ENCODE results near the gene FAM180B. TPM values are rescaled to one million over a fixed set of nuclear protein-coding genes. Genes with fewer than 3 reads are reported as not detected.
A peak's percentile ranks its signal among the peaks of the same experiment; 100 is the strongest.

FAM180B gene
- total and polyA plus RNA-seq, 10 of the 15 experiments (the other 5 are each of a cell fraction or from before 2014, with no cell fraction given): 0.04 to 0.34 TPM; not detected in 8

- WGBS (ENCODE audit: insufficient coverage, insufficient replicate concordance, low lambda C conversion rate, missing lambda C conversion rate): 1% methylated on average over 62 of the region's 86 CpGs
- Histone ChIP-seq H3K36me3 (ENCODE audit: control insufficient read depth in 2 of 2, insufficient read depth in 2 of 2, low read length in 1 of 2) (peaks cover 0 to 5% of the 10 kb centered on the region in 2 experiments; a peak in 1 of 4 replicates), H3K4me1 (ENCODE audit: control insufficient read depth, insufficient read depth, low read length) (no peaks in the 10 kb centered on the region; the same call in 1 of the 2 replicates), H3K9ac (ENCODE audit: control insufficient read depth, insufficient read depth, low read length) (peak within 1 kb of the TSS; percentile 76), H3K9me3 (replicated peaks; ENCODE audit: control insufficient read depth, insufficient read depth, low read length) (no peaks in the 10 kb centered on the region), H3K79me2 (ENCODE audit: control insufficient read depth, insufficient read depth, low read length) (peaks cover 29% of the 10 kb centered on the region), H3K4me2 (ENCODE audit: control insufficient read depth, insufficient read depth) (peak within 1 kb of the TSS; percentile 99), H4K20me1 (ENCODE audit: control insufficient read depth, insufficient read depth) (no peaks in the 10 kb centered on the region), H3K4me3 (peak within 1 kb of the TSS; percentile 94), H3K27ac (ENCODE audit: control insufficient read depth, insufficient read depth) (peak within 1 kb of the TSS; percentile 58), H3K27me3 (replicated peaks in 1 of 2; ENCODE audit: control insufficient read depth in 2 of 2, insufficient read depth in 2 of 2, low read length in 1 of 2) (no peaks in the 10 kb centered on the region), H2AFZ (ENCODE audit: control insufficient read depth, low read depth, low read length) (peak within 1 kb of the TSS; percentile 82)
- ATAC-seq (peak; percentile 97), FAIRE-seq (no peak), DNase-seq (ENCODE audit: low read depth, low spot score) (no peak)
- intact Hi-C loops (cut with micrococcal nuclease; ENCODE audit: unreplicated experiment): no loop called here
- BruUV-seq (replicated peaks): no TSS peak
- CTCF ChIA-PET: interaction anchor here (0.8 to 2.1 kb wide), 7 partner anchors 10 to 191 kb away, joined by 3 to 20 read pairs (median 4); partner anchors contain the start of gene CELF1
- POLR2A ChIA-PET: interaction anchor here (0.5 to 3.6 kb wide), 11 partner anchors 10 to 270 kb away, joined by 3 to 16 read pairs (median 4); partner anchors contain the start of genes CELF1, KBTBD4 and NDUFS3
- in situ Hi-C loops (cut with MboI): no loop called here
- RAD21 ChIA-PET (ENCODE audit: unreplicated experiment): interaction anchor here (0.6 to 2.6 kb wide), 9 partner anchors 12 to 414 kb away, joined by 3 to 8 read pairs (median 3); partner anchors contain the start of gene AGBL2
- SMC1A ChIA-PET (ENCODE audit: uncharacterized antibody, unreplicated experiment): interaction anchor here (0.7 to 2.1 kb wide), 4 partner anchors 9 to 50 kb away, joined by 3 to 6 read pairs (median 5); no protein-coding TSS in a partner anchor
- peak in 1 of 2 experiments; percentile 79; a peak in 2 of 4 replicates for TF ChIP-seq BHLHE40 (IDR thresholded peaks at IDR 0.05; ENCODE audit: borderline replicate concordance in 1 of 2, low read depth in 2 of 2, low read length in 1 of 2)
- TF ChIP-seq, protein P1, sequence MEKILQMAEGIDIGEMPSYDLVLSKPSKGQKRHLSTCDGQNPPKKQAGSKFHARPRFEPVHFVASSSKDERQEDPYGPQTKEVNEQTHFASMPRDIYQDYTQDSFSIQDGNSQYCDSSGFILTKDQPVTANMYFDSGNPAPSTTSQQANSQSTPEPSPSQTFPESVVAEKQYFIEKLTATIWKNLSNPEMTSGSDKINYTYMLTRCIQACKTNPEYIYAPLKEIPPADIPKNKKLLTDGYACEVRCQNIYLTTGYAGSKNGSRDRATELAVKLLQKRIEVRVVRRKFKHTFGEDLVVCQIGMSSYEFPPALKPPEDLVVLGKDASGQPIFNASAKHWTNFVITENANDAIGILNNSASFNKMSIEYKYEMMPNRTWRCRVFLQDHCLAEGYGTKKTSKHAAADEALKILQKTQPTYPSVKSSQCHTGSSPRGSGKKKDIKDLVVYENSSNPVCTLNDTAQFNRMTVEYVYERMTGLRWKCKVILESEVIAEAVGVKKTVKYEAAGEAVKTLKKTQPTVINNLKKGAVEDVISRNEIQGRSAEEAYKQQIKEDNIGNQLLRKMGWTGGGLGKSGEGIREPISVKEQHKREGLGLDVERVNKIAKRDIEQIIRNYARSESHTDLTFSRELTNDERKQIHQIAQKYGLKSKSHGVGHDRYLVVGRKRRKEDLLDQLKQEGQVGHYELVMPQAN (conservative IDR thresholded peaks at IDR 0.05): peak; percentile 73
- TF ChIP-seq, protein P2, sequence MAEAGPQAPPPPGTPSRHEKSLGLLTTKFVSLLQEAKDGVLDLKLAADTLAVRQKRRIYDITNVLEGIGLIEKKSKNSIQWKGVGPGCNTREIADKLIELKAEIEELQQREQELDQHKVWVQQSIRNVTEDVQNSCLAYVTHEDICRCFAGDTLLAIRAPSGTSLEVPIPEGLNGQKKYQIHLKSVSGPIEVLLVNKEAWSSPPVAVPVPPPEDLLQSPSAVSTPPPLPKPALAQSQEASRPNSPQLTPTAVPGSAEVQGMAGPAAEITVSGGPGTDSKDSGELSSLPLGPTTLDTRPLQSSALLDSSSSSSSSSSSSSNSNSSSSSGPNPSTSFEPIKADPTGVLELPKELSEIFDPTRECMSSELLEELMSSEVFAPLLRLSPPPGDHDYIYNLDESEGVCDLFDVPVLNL (IDR thresholded peaks at IDR 0.05; ENCODE audit: low read depth, low read length): 0 out of 2 replicates have a peak, but pooled peaks have one; percentile 28
- no peak for TF ChIP-seq JUNB (IDR thresholded peaks at IDR 0.05)
- no peak; the same call in 1 of the 2 replicates for TF ChIP-seq REST (IDR thresholded peaks at IDR 0.05; ENCODE audit: low read depth, low read length)
- TF ChIP-seq TAF1 (IDR thresholded peaks at IDR 0.05; ENCODE audit: borderline replicate concordance, low read depth, low read length): peak; percentile 83; the same call in 1 of the 2 replicates
- TF ChIP-seq FOXM1 (IDR thresholded peaks at IDR 0.05; ENCODE audit: low read depth, low read length): no peak
- peak; percentile 72; the same call in 1 of the 2 replicates for TF ChIP-seq BACH1 (IDR thresholded peaks at IDR 0.05; ENCODE audit: borderline replicate concordance)
- TF ChIP-seq DPF2 (IDR thresholded peaks at IDR 0.05): peak; percentile 79
- peak; percentile 74 for TF ChIP-seq NR2F1 (conservative IDR thresholded peaks at IDR 0.05)
- TF ChIP-seq ZNF207 (IDR thresholded peaks at IDR 0.05; ENCODE audit: borderline replicate concordance): peak; percentile 71; the same call in 1 of the 2 replicates
- peak; percentile 35; the same call in 1 of the 2 replicates for TF ChIP-seq HCFC1 (IDR thresholded peaks at IDR 0.05; ENCODE audit: low read length)
- peak; percentile 32 for TF ChIP-seq SIX5 (IDR thresholded peaks at IDR 0.05; ENCODE audit: low read depth, low read length, severe bottlenecking)
- TF ChIP-seq, protein P3, sequence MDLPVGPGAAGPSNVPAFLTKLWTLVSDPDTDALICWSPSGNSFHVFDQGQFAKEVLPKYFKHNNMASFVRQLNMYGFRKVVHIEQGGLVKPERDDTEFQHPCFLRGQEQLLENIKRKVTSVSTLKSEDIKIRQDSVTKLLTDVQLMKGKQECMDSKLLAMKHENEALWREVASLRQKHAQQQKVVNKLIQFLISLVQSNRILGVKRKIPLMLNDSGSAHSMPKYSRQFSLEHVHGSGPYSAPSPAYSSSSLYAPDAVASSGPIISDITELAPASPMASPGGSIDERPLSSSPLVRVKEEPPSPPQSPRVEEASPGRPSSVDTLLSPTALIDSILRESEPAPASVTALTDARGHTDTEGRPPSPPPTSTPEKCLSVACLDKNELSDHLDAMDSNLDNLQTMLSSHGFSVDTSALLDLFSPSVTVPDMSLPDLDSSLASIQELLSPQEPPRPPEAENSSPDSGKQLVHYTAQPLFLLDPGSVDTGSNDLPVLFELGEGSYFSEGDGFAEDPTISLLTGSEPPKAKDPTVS (IDR thresholded peaks at IDR 0.05; ENCODE audit: low read depth, low read length): no peak
Observed at GRCh38 chr11:47565340-47566148, 20.9 kb upstream of the FAM180B start, which contains the start of gene PTPMT1. TSS of gene PTPMT1 (plus strand) at chr11:47565599. CDS start at chr11:47565623, 24 bp downstream.

Data from GM12878 (cell line).